ENCODE data around the gene TMEM140. TPM values are rescaled to one million over a fixed set of nuclear protein-coding genes. Genes with fewer than 3 reads are reported as not detected.

Gene TMEM140
- total and polyA plus RNA-seq, 2 of the 13 experiments (the other 11 are each of a cell fraction or from before 2014, with no cell fraction given), result 9.2 to 21.7 TPM

DNA sequence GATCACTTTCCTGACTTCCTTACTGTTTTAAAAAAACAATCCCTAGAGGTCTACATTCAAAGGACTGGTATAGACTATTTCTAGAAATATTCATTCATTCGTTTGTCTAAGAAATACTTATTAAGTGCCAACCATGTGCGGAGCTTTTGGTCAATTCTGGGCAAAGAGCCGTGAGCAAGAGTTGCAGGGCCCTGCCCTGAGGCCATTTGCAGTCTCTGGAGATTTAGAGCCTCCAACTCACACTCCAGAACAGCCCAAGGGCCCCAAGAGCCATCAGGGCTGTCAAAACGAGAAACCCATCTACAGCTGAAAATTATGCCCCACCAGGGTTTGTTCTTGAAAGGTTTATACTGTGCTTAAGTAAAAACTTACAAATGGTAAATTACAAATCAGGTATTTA, 47.3 kb downstream of the TMEM140 start (continued):
- TF ChIP-seq ZNF883 (CRISPR knock-in tag; IDR thresholded peaks at IDR 0.05; ENCODE audit: not compliant biosample characterization), result no peak
- TF ChIP-seq ZNF616 (CRISPR knock-in tag; IDR thresholded peaks at IDR 0.05; ENCODE audit: low read depth), result no peak
- TF ChIP-seq, protein P1, sequence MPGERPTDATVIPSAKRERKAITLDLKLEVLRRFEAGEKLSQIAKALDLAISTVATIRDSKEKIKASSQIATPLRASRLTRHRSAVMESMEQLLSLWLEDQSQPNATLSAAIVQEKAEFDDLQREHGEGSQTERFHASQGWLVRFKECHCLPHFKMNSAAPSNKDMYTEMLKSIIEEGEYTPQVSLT (CRISPR knock-in tag; IDR thresholded peaks at IDR 0.05; ENCODE audit: borderline replicate concordance, low read depth), result no peak
- TF ChIP-seq, protein P2, sequence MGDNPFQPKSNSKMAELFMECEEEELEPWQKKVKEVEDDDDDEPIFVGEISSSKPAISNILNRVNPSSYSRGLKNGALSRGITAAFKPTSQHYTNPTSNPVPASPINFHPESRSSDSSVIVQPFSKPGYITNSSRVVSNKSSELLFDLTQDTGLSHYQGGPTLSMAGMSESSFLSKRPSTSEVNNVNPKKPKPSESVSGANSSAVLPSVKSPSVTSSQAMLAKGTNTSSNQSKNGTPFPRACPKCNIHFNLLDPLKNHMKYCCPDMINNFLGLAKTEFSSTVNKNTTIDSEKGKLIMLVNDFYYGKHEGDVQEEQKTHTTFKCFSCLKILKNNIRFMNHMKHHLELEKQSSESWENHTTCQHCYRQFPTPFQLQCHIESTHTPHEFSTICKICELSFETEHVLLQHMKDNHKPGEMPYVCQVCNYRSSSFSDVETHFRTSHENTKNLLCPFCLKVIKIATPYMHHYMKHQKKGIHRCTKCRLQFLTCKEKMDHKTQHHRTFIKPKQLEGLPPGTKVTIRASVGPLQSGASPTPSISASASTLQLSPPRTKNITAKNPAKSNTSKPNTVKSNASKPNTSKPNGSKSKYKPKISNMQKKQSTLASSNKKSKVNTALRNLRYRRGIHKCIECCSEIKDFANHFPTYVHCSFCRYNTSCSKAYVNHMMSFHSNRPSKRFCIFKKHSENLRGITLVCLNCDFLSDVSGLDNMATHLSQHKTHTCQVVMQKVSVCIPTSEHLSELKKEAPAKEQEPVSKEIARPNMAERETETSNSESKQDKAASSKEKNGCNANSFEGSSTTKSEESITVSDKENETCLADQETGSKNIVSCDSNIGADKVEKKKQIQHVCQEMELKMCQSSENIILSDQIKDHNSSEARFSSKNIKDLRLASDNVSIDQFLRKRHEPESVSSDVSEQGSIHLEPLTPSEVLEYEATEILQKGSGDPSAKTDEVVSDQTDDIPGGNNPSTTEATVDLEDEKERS (CRISPR knock-in tag; IDR thresholded peaks at IDR 0.05), result no peak
- TF ChIP-seq ZSCAN12 (CRISPR knock-in tag; IDR thresholded peaks at IDR 0.05), result no peak
- TF ChIP-seq SIN3B (IDR thresholded peaks at IDR 0.05; ENCODE audit: low read length), result no peak

DNA sequence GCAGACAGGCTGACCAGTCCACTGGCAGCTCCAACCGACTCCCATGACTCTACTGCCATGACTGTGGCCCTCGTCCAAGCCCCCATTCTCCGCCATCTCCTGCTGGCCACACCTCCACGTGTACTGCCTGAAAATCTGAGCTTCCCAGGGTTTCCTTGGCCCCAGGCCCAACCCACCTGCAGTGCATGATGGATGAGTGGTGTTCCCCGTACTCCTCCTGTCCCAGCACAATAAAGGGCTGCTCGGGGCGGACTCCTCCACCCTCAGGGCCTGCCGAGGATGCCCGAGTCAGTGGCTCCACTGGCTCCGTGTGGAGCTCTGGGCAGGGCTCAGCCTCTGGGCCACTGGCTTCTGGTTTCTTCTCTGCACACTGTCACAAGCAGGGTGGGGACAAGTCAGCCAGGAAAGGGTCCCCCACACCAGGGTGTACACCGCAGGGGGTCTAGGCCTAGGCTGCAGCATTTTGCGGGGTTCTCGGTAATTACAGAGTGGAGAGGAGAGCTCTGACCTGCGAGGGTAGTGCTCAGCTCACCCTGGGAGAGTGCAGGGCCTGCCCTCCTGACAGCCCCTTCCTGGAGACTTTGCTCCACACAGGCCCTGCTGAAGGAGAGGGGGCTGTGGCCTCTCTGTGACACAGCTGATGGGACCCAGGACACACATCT, 48.2 kb downstream of the TMEM140 start:
- BruUV-seq (replicated peaks), result no TSS peak
- Histone ChIP-seq H3K9ac (ENCODE audit: insufficient read depth, low read depth, low read length) (no peak overlapping the region), H3K4me2 (ENCODE audit: low read depth, low read length) (no peak overlapping the region), H3K9me3 (ENCODE audit: low read length) (no peaks in the 10 kb centered on the region), H2AFZ (ENCODE audit: low read length) (no peak overlapping the region), H3K4me3 (replicated peaks in 1 of 3; ENCODE audit: insufficient read depth in 1 of 3, low read depth in 2 of 3, low read length in 3 of 3) (no peak overlapping the region), H3K27me3 (ENCODE audit: control insufficient read depth in 1 of 2, insufficient read depth in 2 of 2, low read length in 2 of 2) (no peaks in the 10 kb centered on the region), H4K20me1 (ENCODE audit: insufficient read depth, low read length) (no peaks in the 10 kb centered on the region), H3K4me1 (ENCODE audit: insufficient read depth, low read length) (peaks cover 12% of the 10 kb centered on the region), H3K36me3 (replicated peaks in 1 of 2; ENCODE audit: control insufficient read depth in 1 of 2, insufficient read depth in 2 of 2, low read length in 2 of 2) (peaks cover 27 to 66% of the 10 kb centered on the region in 2 experiments), H3K79me2 (ENCODE audit: insufficient read depth, low read length) (no peaks in the 10 kb centered on the region), H3K27ac (ENCODE audit: extremely low read length, insufficient read depth, low read length) (no peak overlapping the region)
- FAIRE-seq (no peak), DNase-seq (ENCODE audit: low spot score) (no peak), ATAC-seq (no peak)
- TF ChIP-seq SNRNP70 (IDR thresholded peaks at IDR 0.05; ENCODE audit: low read depth, low read length), result no peak
- TF ChIP-seq, protein P3, sequence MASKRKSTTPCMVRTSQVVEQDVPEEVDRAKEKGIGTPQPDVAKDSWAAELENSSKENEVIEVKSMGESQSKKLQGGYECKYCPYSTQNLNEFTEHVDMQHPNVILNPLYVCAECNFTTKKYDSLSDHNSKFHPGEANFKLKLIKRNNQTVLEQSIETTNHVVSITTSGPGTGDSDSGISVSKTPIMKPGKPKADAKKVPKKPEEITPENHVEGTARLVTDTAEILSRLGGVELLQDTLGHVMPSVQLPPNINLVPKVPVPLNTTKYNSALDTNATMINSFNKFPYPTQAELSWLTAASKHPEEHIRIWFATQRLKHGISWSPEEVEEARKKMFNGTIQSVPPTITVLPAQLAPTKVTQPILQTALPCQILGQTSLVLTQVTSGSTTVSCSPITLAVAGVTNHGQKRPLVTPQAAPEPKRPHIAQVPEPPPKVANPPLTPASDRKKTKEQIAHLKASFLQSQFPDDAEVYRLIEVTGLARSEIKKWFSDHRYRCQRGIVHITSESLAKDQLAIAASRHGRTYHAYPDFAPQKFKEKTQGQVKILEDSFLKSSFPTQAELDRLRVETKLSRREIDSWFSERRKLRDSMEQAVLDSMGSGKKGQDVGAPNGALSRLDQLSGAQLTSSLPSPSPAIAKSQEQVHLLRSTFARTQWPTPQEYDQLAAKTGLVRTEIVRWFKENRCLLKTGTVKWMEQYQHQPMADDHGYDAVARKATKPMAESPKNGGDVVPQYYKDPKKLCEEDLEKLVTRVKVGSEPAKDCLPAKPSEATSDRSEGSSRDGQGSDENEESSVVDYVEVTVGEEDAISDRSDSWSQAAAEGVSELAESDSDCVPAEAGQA (IDR thresholded peaks at IDR 0.05; ENCODE audit: low read depth), result no peak
- TF ChIP-seq, protein P3 (CRISPR knock-in tag; IDR thresholded peaks at IDR 0.05; ENCODE audit: borderline replicate concordance), result no peak
- TF ChIP-seq ZNF572 (CRISPR knock-in tag; IDR thresholded peaks at IDR 0.05), result no peak
- TF ChIP-seq EED (CRISPR knock-in tag; IDR thresholded peaks at IDR 0.05), result no peak
- TF ChIP-seq, protein P4, sequence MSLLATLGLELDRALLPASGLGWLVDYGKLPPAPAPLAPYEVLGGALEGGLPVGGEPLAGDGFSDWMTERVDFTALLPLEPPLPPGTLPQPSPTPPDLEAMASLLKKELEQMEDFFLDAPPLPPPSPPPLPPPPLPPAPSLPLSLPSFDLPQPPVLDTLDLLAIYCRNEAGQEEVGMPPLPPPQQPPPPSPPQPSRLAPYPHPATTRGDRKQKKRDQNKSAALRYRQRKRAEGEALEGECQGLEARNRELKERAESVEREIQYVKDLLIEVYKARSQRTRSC (CRISPR knock-in tag; IDR thresholded peaks at IDR 0.05; ENCODE audit: low read depth), result no peak
- 95% methylated on average over 12 of the region's 14 CpGs for WGBS (ENCODE audit: low lambda C conversion rate)
- POLR2A ChIA-PET, result no interaction called here
- in situ Hi-C loops (cut with HindIII; ENCODE audit: extremely low pct_ligation_motif_present, low pct_unique_long_range_greater_than_20kb) (no loop called here), intact Hi-C loops (cut with micrococcal nuclease; ENCODE audit: unreplicated experiment) (no loop called here)
- CTCF ChIA-PET (ENCODE audit: low intra/inter-chr PET ratio, low total read pairs), result no interaction called here
